Measurements from ENCODE around the gene DLG2.

Gene DLG2

GRCh38 chr11:83691451-83691950, 1935.6 kb downstream of the DLG2 start:
- DNase-seq (ENCODE audit: extremely low read depth, low read depth): no peak
- no peak for TF ChIP-seq CTCF (IDR thresholded peaks at IDR 0.05; ENCODE audit: low read depth, low read length)

GRCh38 chr11:83689144-83689780, 1937.9 kb downstream of the DLG2 start:
- TF ChIP-seq CTCF (IDR thresholded peaks at IDR 0.05; ENCODE audit: low read depth, low read length): no peak
- DNase-seq (ENCODE audit: extremely low read depth, low read depth): no peak

- DNase-seq (ENCODE audit: extremely low read depth, low read depth): no peak
- TF ChIP-seq CTCF (IDR thresholded peaks at IDR 0.05; ENCODE audit: low read depth, low read length): no peak
These were observed 1939.4 kb downstream of the DLG2 start for GRCh38 chr11:83687787-83688186.

GRCh38 chr11:83685730-83686129, 1941.4 kb downstream of the DLG2 start:
- no peak for TF ChIP-seq CTCF (IDR thresholded peaks at IDR 0.05; ENCODE audit: low read depth, low read length)
- no peak for DNase-seq (ENCODE audit: extremely low read depth, low read depth)

- TF ChIP-seq CTCF (IDR thresholded peaks at IDR 0.05; ENCODE audit: low read depth, low read length): no peak
- no peak for DNase-seq (ENCODE audit: extremely low read depth, low read depth)
These were observed 1943.1 kb downstream of the DLG2 start for GRCh38 chr11:83684071-83684470.

- DNase-seq (ENCODE audit: extremely low read depth, low read depth): no peak
- TF ChIP-seq CTCF (IDR thresholded peaks at IDR 0.05; ENCODE audit: low read depth, low read length): no peak
These were observed 1944.6 kb downstream of the DLG2 start for GRCh38 chr11:83682611-83682973.

- no peak for DNase-seq (ENCODE audit: extremely low read depth, low read depth)
- TF ChIP-seq CTCF (IDR thresholded peaks at IDR 0.05; ENCODE audit: low read depth, low read length): no peak
These were observed 1945.1 kb downstream of the DLG2 start for GRCh38 chr11:83681906-83682610.
